ENCODE results near the gene ABHD12. TPM values are rescaled to one million over a fixed set of nuclear protein-coding genes. Genes with fewer than 3 reads are reported as not detected.

The ABHD12 gene
- total RNA-seq, 1 donor from 2014 or later: 24.9 TPM

DNA sequence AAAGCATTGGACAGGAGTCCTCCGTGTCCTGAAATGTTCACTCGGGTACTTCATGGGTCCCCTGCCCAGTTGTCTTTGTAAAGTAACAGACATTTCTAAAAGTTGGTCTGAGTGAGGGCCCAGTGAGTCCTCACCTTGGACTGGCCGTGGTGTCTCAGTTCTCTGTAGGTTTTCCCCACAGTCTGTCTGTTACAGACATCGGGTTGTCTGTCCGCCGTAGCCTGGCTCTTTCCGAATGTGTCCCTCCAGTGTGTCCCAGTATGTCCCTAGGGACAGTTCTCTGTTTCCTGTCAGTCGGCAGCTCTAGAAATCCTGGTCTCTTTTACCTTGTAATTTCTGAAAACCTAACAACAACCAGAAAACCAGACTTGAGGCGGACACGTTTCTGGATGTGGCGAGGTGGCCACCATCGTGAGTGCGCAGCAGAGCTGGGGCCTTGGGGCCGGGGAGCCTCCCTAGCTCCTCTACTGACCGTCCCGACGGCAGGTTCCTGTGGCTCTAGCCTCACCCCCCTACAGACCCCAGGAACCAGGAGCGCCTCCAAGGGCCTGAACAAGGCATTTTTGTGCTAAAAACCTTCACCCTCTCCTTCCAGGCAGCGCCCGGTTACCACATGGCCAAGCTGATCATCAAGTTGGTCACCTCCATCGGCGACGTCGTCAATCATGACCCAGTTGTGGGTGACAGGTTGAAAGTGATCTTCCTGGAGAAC is 100.6 kb downstream of the ABHD12 start:
- DNase-seq: no peak

DNA sequence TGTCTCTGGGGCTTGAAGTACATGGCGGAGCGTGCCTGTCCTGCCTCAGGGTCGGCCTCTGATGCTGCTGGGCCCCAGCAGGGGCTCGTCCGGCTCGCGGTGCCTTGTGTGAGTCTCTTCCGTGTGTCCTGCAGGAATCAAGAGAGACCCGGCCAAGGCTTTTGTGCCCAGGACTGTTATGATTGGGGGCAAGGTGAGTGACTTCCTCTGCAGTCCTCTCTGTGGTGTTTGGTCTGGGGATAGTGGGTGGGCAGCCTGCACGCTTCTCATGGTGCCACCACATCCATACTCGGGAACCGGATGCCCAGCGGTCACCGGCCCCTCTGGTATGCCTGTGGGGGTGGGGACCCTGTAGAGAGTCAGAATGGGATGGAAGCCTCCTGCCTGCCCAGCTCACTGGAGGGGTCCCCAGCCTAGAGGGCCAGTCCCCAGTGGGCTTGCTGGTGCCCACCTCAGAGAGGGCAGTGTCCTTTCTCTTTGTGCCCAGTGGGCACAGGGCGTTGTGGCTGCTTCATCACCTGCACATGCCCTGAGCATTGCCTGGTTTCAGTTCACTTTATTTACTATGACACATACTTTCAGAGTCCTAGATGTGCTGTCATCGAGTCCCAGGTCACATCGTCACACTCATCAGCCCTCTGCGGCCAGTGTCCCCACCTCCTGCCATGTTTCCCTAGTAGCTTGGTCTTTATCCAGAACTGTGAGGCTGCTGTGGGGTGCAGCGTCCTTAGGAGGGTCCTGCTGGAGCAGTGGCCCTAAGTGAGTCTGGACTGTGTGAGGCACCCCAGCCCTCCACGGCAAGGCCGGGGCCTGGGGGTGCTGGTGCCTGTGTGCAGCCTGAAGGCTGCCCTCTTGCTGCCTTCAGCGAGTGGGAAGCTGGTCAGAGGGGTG is 102.1 kb downstream of the ABHD12 start:
- no peak for DNase-seq

DNA sequence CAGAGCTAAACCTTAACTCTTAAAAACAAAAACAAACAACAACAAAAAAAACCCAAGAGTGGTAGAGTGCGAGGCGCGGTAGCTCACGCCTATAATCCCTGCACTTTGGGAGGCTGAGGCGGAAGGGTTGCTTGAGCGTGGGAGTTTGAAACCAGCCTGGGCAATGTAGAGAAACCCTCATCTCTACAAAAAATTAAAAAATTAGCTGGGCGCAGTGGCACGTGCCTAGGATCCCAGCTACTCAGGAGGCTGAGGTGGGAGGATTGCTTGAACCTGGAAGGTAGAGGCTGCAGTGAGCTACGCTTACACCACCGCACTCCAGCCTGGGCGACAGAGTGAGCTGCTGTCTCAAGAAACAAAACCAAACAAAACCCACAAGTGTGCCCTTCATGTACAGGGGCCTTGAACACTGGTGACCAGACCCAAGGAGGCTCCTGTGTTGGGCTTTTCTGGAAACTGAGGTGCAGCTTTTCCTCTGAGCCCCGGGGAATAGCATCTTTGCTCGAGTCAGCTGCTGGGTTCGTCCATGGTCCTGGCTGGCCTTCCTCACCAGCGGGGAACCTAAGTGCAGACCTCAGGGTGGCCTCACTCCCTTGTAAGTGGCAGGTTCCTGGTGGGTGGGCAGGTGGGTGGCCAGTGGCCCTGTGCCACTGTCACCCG is 102.9 kb downstream of the ABHD12 start:
- no peak for DNase-seq

DNA sequence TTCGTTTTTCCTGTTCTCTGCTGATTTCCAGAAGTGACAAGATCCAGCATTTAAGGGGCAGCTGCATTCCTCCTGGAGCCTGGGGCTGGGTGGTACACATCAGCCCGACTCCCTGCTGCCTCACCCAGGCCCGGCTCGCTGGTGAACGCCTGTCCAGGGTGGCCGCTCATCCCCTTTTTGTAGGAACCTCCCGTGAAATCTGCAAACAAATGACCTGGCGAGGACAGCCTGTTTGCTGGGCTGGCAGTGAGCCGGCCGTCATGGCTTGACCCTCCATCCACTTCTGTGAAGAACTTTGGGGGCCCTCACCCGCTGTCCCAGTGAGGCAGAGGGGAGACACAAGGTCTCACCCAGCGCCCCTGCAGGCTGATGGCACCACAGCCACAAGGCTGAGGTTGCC is 103.7 kb downstream of the ABHD12 start:
- DNase-seq: no peak

DNA sequence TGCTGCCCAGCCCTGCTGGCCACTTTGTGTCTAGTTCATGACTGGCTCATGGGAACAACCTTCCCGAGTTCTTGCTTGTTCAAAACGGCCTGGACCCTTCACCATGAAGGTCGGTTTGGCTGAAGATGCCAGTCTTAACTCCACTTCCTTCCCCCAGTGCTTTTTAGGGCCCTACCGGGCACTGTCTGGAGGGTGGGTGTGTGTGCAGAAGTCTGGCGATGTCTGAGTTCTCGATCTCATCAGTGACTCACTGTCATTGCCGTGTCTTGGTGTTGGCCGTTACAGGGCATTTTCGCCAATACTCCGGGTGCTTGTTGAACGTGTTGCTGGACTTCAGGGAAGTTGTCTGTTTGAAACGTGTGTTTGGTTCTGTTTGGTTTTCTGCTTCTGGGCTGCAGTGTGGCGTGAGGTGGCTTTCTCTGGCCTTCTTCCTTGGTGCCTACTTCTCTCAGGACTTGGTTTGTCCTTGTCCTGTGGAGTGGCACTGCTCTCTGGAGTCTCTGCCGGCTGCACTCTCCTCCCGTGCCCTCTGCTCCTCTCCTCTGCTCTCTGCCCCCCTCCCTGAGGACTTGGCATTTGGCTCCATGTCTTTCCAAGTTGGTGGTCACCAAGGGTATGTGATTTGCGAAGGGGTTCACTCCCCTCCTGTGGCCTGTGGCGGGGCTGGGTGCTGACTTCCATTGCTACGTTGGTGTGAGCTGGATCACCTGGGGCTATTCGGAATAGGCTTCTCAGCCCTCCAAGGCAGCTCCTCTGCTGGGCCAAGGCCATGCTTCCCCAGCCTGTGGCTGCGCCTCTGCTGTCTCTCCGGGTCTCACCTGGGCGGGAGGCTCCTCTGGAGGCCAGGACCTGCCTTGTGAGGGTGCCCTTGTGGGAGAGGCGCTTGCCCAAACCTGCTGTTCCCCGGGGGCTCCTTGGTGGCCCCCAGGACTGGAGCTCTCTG is 104.5 kb downstream of the ABHD12 start:
- no peak for DNase-seq

DNA sequence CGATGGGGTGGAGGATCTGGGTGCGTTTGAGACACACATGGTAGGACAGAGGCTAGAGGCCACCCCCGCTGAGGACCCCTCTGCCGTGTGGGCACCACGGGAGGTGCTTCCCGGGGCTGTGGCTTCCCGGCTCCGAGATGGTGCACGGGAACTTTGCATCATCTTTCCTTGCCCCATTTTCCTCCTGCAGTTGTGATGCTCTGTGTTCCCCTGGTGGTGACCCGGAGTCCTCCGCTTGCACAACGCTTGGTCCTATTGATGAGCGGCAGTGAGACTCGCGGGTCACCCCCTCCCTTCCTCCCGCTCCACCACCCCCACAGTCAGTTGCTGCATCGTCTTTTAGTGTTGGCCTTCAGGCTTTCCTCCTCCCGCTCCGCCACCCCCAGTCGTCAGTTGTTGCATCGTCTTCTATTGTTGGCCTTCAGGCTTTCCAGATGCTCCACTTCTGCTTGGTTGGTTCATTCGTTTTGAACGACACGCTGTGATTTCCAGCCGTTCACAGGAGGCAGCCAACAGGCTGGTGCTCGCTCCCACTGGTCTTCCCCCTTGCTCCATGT is 105.5 kb downstream of the ABHD12 start:
- no peak for DNase-seq

DNA sequence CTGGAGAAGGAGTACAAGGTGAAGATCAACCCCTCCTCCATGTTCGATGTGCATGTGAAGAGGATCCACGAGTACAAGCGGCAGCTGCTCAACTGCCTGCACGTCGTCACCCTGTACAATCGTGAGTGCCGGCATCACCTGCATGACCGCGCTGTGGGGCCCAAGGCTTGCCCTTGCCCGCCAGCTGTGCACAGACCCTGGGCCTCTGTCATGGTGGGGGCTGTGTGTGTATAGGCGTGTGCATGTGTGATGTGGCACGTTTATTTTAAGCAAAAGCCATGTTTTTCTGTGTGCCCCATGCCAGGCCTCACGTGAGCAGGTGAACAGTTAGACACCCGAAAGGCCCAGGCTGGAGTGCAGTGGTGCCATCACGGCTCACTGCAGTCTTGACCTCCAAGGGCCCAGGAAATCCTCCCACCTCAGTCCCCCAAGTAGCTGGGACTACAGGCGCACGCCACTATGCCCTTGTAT is 106.5 kb downstream of the ABHD12 start:
- DNase-seq: no peak

DNA sequence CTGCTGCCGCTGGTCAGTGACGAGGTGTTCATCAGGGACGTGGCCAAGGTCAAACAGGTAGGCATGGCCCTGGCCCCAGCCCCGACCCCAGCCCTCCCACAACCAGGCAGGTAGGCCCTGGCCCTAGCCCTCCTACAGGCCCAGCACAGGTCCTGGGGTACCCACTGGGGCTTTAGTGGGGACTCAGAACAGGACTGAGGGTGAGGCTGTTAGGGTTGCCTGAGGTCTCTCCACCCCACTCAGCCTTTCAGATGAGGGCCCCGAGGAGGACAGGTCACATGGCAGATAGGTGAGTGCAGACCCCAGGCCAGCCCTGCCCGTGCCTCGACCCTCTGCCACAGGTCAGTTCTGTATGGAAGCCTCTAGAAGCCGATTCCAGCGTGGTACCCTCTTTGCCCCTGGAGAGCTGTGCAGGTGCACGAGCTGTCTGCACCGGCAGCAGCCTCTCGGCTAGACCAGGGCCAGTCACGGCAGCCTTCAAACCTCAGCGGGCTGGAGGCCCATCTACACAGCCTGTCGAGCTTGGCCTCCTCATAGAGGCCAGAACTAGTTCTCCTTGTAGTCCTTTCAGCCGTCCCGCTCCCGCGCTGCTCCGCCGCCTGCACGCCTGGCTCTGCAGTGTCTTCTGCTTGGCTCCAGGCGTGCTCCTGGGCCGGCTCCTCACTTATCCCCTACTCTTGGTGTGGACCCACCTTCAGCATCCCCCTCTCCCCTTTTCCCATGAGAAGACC is 107.2 kb downstream of the ABHD12 start:
- DNase-seq: no peak

DNA sequence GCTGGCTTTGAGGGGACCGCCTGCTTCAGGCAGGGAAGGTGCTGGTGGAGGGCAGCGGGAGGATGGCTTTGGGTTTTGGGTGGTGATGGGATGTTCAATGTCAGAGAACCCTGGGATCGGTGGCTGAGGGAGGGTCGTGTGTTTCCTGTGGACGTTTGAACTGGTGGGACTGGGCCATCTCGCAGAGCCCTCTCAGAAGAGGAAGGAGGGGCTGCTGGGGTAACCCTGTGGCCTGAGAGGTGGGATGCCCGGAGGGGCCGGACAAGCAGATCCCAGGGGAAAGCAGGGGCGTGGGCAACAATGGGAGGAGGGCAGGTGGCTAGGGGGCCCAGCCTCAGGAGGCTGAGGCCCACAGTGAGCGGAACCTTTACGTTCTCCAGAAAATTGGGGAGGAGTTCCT is 107.8 kb downstream of the ABHD12 start:
- DNase-seq: no peak

DNA sequence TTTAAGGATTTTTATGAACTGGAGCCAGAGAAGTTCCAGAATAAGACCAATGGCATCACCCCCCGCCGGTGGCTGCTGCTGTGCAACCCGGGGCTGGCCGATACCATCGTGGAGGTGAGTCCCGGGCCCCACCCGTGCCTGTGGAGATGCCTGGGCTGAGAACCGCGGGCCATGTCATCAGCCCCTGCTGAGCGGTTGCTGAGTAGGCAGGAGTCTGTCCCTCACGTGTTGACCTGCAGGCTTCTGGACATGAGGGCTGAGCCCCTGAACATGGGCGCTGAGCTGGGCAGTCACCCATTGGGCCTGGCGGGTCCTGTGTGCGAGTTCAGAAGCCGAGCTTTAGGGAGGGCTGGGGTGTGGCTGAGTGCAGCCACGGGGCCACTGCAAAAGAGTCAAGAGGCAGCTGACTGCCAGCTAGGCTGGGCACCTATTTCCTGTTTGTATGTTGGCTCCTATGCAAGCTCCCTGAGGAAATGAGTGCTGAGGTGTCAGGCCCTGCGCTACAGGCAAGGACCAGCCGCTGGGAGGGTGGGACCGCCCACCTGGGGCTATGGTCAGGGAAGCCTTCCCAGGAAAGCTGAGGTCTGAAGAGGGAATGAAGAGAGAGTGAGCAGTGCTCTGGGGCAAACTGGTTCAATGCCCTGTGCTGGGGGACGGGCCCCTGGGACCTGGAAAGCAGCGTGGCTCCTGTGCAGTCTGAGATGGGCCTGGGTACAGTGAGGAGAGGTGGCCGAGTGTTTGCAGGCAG is 108.4 kb downstream of the ABHD12 start:
- no peak for DNase-seq

DNA sequence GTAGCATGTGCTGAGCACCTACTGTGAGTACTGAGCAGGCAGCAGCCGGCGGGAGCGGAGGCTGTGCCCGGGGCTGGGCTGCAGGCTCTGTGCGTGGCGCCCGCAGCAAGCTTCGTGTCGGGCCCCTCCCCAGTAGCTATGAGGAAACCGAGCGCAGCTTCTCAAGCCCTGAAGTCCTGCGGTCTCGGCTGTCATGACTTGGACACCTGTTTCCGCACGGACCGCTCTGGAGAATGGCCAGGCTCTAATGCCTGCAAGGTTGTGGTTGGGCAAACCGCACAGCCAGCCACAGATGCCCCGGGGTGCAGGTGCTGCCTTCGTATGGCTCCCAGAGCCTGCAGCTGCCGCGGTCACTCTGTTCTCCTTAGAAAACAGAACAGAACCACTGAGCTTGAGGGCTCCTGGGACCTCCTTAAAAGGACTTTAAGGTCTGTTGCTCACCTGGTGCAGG is 109.1 kb downstream of the ABHD12 start:
- DNase-seq: peak; percentile 73

DNA sequence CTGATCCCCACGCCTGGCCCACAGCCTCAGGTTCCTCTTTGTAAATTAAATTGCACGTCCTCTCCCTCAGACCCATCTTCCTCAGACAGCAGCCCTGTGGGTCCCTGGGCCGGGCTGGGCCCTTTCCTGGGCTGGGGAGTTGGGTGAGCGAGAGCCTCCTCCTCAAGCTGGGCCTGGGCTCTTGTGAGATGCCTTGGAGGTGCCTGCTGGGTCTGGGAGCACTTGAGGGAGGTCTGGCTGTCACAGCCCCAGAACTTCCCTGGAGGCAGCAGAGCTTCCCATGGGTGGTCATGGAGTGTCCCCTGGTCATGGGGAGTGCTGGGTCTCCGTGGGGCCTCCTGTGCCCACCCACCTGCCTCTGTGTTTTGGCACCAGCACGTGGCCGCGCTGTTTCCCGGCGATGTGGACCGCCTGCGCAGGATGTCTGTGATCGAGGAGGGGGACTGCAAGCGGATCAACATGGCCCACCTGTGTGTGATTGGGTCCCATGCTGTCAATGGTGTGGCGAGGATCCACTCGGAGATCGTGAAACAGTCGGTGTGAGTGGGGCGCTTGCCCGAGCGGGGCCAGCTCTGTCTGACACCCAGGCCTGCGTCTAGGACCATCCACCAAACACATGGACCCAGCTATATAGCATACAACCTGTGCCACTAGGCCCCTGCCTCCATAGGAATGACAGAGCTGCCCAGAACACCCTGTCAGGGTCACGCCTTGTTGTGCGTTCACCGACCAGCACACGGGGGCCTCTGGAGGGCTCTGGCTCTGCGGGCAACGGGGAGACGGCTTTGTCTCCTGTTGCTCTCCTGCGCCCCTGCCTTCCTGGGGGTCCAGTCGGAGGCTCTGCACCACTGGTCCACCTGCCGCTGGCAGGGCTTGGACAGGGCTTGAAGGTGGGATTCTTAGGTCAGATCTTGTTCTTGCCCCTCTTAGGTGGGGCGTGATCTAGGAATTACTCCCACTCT is 109.8 kb downstream of the ABHD12 start:
- DNase-seq: no peak

DNA sequence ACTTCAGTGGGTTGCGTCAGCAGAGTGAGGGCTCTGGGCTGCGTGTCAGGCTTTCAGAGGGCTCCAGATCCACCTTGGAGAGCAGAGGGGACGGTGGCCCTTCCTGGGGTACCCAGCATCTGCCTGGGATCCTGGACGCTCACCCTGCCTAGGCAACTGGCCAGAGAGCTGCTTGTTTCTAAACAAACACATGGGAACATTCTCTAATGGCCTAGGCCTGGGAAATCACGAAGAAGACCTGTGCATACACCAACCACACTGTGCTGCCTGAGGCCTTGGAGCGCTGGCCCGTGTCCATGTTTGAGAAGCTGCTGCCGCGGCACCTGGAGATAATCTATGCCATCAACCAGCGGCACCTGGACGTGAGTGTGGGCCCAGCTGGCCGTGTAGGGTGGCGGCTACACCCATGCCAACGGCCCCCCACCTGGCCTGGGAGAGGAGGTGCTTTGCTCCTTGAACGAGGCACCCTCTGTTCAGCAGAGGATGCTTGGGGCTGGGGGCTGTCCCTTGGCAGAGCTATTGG is 110.5 kb downstream of the ABHD12 start:
- DNase-seq: no peak

DNA sequence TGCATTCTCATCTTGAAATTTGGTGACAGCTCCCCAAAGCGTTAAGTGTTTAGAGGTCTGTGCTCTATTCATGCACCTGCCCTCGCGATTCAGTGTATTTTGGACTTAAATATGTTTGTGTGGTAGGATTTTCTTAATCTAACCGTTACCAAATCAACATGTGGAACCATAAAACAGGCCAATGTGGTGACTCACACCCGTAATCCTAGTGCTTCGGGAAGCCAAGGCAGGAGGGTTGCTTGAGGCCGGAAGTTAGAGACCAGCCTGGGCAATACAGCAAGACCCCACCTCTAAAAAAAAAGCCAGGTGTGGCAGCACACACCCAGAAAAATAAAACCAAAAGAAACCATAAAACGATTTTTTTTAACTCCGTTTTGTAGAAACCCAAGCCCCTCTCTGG is 111.2 kb downstream of the ABHD12 start:
- DNase-seq: no peak

DNA sequence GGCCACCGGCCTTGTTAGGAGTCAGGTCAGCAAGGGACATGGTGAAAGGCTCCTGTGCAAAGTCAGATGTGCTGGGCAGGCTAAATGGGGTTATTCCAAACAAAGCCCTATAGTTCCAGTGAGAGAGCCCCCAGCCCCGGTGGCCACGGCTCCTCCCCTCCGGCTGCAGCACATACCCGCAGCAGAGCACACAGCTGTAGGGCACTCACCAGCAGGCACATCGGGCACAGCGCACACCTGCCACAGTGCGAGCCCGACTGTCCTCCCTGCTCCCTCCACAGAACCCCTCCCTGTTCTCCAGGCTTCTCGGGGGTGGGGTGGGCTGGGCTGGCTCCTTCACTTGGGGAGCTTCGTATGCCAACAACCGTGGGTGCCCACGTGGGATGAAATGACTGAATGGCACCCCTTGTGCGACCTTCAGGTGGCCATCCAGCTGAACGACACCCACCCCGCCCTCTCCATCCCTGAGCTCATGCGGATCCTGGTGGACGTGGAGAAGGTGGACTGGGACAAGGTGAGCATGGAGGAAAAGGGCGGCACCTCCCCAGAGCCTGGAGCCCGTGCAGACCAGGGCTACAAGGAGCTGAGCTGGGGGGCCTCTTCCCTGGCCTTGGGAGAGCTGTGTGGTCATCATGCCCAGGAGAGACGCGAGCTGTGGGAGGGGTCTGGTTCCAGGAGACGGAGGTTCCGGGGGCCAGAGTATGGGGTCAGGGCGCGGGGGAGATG is 111.8 kb downstream of the ABHD12 start:
- DNase-seq: no peak

DNA sequence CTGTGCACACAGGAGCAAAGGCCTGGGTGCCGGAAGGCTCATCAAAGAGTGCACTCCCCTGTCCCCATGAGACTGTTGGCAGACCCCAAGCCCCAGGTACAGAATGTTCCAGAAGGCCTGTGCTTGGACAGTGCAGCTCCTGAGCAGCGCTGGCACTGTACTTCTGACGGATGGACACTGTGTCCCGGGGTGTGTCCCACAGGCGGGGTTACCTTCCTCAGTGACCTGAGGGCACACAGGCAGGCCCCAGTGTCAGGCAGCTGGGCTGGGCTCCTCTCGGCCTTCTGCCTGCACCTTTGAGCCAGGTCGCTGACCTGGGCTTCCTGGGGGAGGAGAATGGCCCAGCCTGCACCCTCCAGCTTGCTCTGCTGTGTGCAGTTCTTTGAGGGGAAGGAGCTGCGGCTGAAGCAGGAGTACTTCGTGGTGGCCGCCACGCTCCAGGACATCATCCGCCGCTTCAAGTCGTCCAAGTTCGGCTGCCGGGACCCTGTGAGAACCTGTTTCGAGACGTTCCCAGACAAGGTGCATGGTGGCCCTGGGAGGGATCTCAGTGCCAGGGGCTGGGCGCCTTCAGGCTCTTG is 112.6 kb downstream of the ABHD12 start:
- no peak for DNase-seq

DNA sequence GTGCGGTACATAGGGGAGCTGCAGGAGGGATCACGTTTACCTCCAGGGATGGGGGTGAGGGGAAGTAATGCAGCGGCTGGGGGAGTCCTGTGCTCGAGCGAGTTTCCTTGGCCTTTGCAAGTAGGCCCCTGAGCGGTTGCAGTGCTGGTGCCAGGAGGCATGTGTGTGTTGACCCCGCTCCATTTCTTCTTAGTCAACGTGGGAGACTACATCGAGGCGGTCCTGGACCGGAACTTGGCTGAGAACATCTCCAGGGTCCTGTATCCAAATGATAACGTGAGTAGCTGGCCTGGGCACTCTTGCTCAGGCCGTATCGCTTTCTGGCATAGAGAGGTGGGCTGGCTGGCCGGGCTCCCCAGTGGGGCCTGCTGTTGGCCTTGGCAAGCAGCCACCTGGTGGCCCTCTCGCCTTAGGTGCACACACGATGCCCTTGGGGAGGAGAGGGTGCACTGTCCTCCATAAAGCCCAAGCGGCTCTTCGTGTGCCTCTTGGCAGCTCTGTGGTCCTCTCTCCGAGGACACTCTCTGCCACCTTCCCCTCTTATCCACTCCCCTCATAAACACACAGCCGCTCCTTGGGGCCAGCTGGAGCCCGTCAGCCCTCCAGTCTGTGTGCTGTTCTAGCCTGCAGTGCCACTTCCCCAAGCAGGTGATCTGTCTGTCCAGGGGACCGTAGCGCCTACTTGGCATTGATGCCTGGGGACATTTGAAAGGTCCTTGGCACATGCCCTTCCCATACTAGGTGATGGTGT is 113.4 kb downstream of the ABHD12 start:
- DNase-seq: no peak

All from tongue (tissue), 2 donors.